H9 (cell line): ENCODE results near the gene OR10AG1. TPM values are rescaled to one million over a fixed set of nuclear protein-coding genes. Genes with fewer than 3 reads are reported as not detected.

Source experiments
- DNase-seq: peaks from one replicate; pipeline ENCODE4 v3.0.0-alpha.2; 2017
- H2AFZ ChIP-seq: one replicate; pipeline ENCODE4 v1.6.1; 2013; ENCODE audit warnings: mild to moderate bottlenecking, low read length, control low read depth, moderate library complexity
- H2AK5ac ChIP-seq: 2 replicates; pipeline ENCODE4 v1.6.1; 2013; ENCODE audit warnings: low read length, control low read depth, mixed read lengths; ENCODE audit not compliant: insufficient read length
- H2BK120ac ChIP-seq: one replicate; pipeline ENCODE4 v1.6.1; 2013; ENCODE audit warnings: low read depth, mild to moderate bottlenecking, low read length, control low read depth, inconsistent platforms; ENCODE audit not compliant: poor library complexity, severe bottlenecking
- H2BK12ac ChIP-seq: 2 replicates; pipeline ENCODE4 v1.6.1; 2013; ENCODE audit warnings: low read length, control low read depth, mixed read lengths, low read depth; ENCODE audit not compliant: insufficient read length
- H2BK15ac ChIP-seq: 2 replicates; pipeline ENCODE4 v1.6.1; 2013; ENCODE audit warnings: low read depth, low read length, control low read depth
- H2BK20ac ChIP-seq: one replicate; pipeline ENCODE4 v1.6.1; 2013; ENCODE audit warnings: low read depth, mild to moderate bottlenecking, low read length, control low read depth, inconsistent platforms; ENCODE audit not compliant: poor library complexity, severe bottlenecking
- H2BK5ac ChIP-seq: 2 replicates; pipeline ENCODE4 v1.6.1; 2013; ENCODE audit warnings: low read length, control low read depth, mixed read lengths; ENCODE audit not compliant: insufficient read length
- H3K14ac ChIP-seq: 2 replicates; pipeline ENCODE4 v1.6.1; 2013; ENCODE audit warnings: low read length, control low read depth; ENCODE audit not compliant: insufficient read depth
- H3K18ac ChIP-seq: 2 replicates; pipeline ENCODE4 v1.6.1; 2013; ENCODE audit warnings: low read depth, mild to moderate bottlenecking, mixed read lengths, low read length, control low read depth; ENCODE audit not compliant: insufficient read length
- H3K23ac ChIP-seq: 2 replicates; pipeline ENCODE4 v1.6.1; 2013; ENCODE audit warnings: low read length, control low read depth, mixed read lengths, low read depth; ENCODE audit not compliant: insufficient read length
- H3K23me2 ChIP-seq: 2 replicates; pipeline ENCODE4 v1.6.1; 2013; ENCODE audit warnings: low read depth, mild to moderate bottlenecking, mixed read lengths, low read length, control low read depth; ENCODE audit not compliant: insufficient read length, poor library complexity, severe bottlenecking
- H3K27ac ChIP-seq: 2 replicates; pipeline ENCODE4 v1.5.1; 2013; ENCODE audit warnings: low read length, control low read depth, mixed read lengths, low read depth; ENCODE audit not compliant: insufficient read length
- H3K27me3 ChIP-seq: 2 replicates; pipeline ENCODE4 v1.6.1; 2013; ENCODE audit warnings: low read length, control low read depth, inconsistent platforms; ENCODE audit not compliant: insufficient read depth
- H3K4ac ChIP-seq: 2 replicates; pipeline ENCODE4 v1.6.1; 2013; ENCODE audit warnings: low read depth, mild to moderate bottlenecking, control low read depth, inconsistent platforms, low read length, moderate library complexity
- H3K4me1 ChIP-seq: 2 replicates; pipeline ENCODE4 v1.6.1; 2013; ENCODE audit warnings: low read length, control low read depth, inconsistent platforms; ENCODE audit not compliant: insufficient read depth
- H3K4me2 ChIP-seq: 2 replicates; pipeline ENCODE4 v1.6.1; 2013; ENCODE audit warnings: low read length, control low read depth, mixed read lengths; ENCODE audit not compliant: insufficient read length, insufficient read depth
- H3K56ac ChIP-seq: 2 replicates; pipeline ENCODE4 v1.6.1; 2013; ENCODE audit warnings: low read depth, mild to moderate bottlenecking, mixed read lengths, low read length, control low read depth; ENCODE audit not compliant: insufficient read length
- H3K79me1 ChIP-seq: 2 replicates; pipeline ENCODE4 v1.6.1; 2013; ENCODE audit warnings: low read depth, mild to moderate bottlenecking, moderate library complexity, low read length, control low read depth, inconsistent platforms; ENCODE audit not compliant: insufficient read depth, poor library complexity, severe bottlenecking
- H3K79me2 ChIP-seq: 2 replicates; pipeline ENCODE4 v1.6.1; 2013; ENCODE audit warnings: low read length, control low read depth, inconsistent platforms; ENCODE audit not compliant: insufficient read depth
- H3K9ac ChIP-seq: 2 replicates; pipeline ENCODE4 v1.6.1; 2013; ENCODE audit warnings: low read length, control low read depth, mixed read lengths; ENCODE audit not compliant: insufficient read length; ENCODE audit errors: extremely low read depth
- H3K9me3 ChIP-seq: one replicate; pipeline ENCODE4 v1.6.1; 2013; ENCODE audit warnings: low read depth, low read length, inconsistent platforms; ENCODE audit not compliant: control insufficient read depth
- H3T11ph ChIP-seq: one replicate; pipeline ENCODE4 v1.6.1; 2013; ENCODE audit warnings: mild to moderate bottlenecking, low read length, control low read depth, inconsistent platforms
- H4K20me1 ChIP-seq: one replicate; pipeline ENCODE4 v1.6.1; 2013; ENCODE audit not compliant: control insufficient read depth, insufficient read length, insufficient read depth
- H4K5ac ChIP-seq: 2 replicates; pipeline ENCODE4 v1.6.1; 2013; ENCODE audit warnings: low read depth, mild to moderate bottlenecking, mixed read lengths, low read length, control low read depth; ENCODE audit not compliant: insufficient read length
- H4K8ac ChIP-seq: replicated peaks from 2 replicates; pipeline ENCODE4 v1.6.1; 2013; ENCODE audit warnings: low read length, control low read depth, mixed read lengths, low read depth; ENCODE audit not compliant: insufficient read length
- H4K91ac ChIP-seq: 2 replicates; pipeline ENCODE4 v1.6.1; 2013; ENCODE audit warnings: low read depth, mild to moderate bottlenecking, moderate library complexity, mixed read lengths, low read length, control low read depth; ENCODE audit not compliant: insufficient read length
- H3K27ac Mint-ChIP-seq, 3 experiments: 2 replicates in 2 of 3; 3 replicates in 1 of 3; pipeline ENCODE4 v1.8.0; 2020 to 2021; ENCODE audit warnings: mixed read lengths in 3 of 3, mild to moderate bottlenecking in 1 of 3, moderate library complexity in 1 of 3
- H3K27me3 Mint-ChIP-seq: 2 replicates; pipeline ENCODE4 v1.8.0; 2021; ENCODE audit warnings: low read depth, mild to moderate bottlenecking, moderate library complexity, mixed read lengths
- H3K36me3 Mint-ChIP-seq, 3 experiments: 2 replicates in 2 of 3; 3 replicates in 1 of 3; pipeline ENCODE4 v1.8.0; 2020 to 2021; ENCODE audit warnings: low read depth in 3 of 3, mixed read lengths in 3 of 3; ENCODE audit not compliant: insufficient read depth in 1 of 3
- H3K4me1 Mint-ChIP-seq, 2 experiments: 2 replicates each; pipeline ENCODE4 v1.8.0; 2020; ENCODE audit warnings: mixed read lengths in 2 of 2
- H3K4me3 Mint-ChIP-seq, 2 experiments: 2 replicates in 1 of 2; 3 replicates in 1 of 2; pipeline ENCODE4 v1.8.0; 2020 to 2021; ENCODE audit warnings: mild to moderate bottlenecking in 2 of 2, mixed read lengths in 2 of 2, moderate library complexity in 1 of 2
- H3K9me3 Mint-ChIP-seq, 2 experiments: 2 replicates in 1 of 2; 3 replicates in 1 of 2; pipeline ENCODE4 v1.8.0; 2020; ENCODE audit warnings: mild to moderate bottlenecking in 2 of 2, mixed read lengths in 2 of 2, moderate library complexity in 1 of 2
- total RNA-seq: library from RNA; stranded (reverse); gene quantifications from 2 replicates; pipeline ENCODE4 v1.2.1, GENCODE V29; 2021
- TF ChIP-seq, protein P1 (sequence below): fragments of 200-600 bp; sonication (generic); conservative IDR thresholded peaks from 3 replicates; pipeline ENCODE4 v1.8.0; 2021; ENCODE audit warnings: antibody characterized with exemption, mild to moderate bottlenecking

OR10AG1 gene
- total RNA-seq, 1 experiment from 2014 or later: not detected

DNA sequence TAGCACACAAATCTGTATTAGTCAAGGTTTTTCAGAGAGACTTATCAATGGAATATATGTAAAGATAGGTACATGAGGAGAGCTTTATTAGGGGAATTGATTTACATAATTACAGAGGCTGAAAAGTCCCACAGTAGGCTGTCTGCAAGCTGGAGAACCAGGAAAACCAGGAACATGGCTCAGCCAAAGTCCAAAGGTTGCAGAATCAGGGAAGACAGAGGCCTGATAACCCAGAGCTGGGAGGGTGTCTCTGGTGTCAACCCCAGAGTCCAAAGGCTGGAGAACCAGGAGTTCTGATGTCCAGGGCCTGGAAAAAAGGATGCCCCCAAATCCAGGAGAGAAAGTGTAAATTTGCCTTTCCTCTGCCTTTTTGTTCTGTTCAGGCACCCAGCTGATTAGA lies 41.0 kb upstream of the OR10AG1 start:
- Histone ChIP-seq H3K27me3 (no peaks in the 10 kb centered on the region), H4K5ac (no peak overlapping the region), H4K8ac (no peak overlapping the region), H2BK5ac (no peak overlapping the region), H2BK12ac (no peak overlapping the region), H3K23me2 (no peaks in the 10 kb centered on the region), H4K20me1 (no peaks in the 10 kb centered on the region), H3K4me1 (no peaks in the 10 kb centered on the region), H3K9me3 (no peaks in the 10 kb centered on the region), H3K18ac (no peak overlapping the region), H2AFZ (no peak overlapping the region), H3K56ac (no peak overlapping the region), H3K14ac (no peak overlapping the region), H3K4me2 (no peak overlapping the region), H3K23ac (no peak overlapping the region), H2AK5ac (no peak overlapping the region), H2BK20ac (no peak overlapping the region), H3K9ac (no peak overlapping the region), H4K91ac (no peak overlapping the region), H3K27ac (no peak overlapping the region), H3K79me1 (no peaks in the 10 kb centered on the region), H2BK15ac (no peak overlapping the region), H3K79me2 (no peaks in the 10 kb centered on the region), H3T11ph (no peak overlapping the region), H3K4ac (no peak overlapping the region), H2BK120ac (no peak overlapping the region)
- H3K4me3 Mint-ChIP-seq: no peak overlapping the region
- H3K36me3 Mint-ChIP-seq: peaks cover 0 to 5% (median 0%) of the 10 kb centered on the region in 3 experiments; a peak in 3 of 7 replicates
- no peak for DNase-seq
- peaks cover 4 to 26% of the 10 kb centered on the region in 2 experiments for H3K9me3 Mint-ChIP-seq
- no peaks in the 10 kb centered on the region for H3K27me3 Mint-ChIP-seq
- no peak overlapping the region for H3K27ac Mint-ChIP-seq
- TF ChIP-seq, protein P1, sequence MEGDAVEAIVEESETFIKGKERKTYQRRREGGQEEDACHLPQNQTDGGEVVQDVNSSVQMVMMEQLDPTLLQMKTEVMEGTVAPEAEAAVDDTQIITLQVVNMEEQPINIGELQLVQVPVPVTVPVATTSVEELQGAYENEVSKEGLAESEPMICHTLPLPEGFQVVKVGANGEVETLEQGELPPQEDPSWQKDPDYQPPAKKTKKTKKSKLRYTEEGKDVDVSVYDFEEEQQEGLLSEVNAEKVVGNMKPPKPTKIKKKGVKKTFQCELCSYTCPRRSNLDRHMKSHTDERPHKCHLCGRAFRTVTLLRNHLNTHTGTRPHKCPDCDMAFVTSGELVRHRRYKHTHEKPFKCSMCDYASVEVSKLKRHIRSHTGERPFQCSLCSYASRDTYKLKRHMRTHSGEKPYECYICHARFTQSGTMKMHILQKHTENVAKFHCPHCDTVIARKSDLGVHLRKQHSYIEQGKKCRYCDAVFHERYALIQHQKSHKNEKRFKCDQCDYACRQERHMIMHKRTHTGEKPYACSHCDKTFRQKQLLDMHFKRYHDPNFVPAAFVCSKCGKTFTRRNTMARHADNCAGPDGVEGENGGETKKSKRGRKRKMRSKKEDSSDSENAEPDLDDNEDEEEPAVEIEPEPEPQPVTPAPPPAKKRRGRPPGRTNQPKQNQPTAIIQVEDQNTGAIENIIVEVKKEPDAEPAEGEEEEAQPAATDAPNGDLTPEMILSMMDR: no peak
- no peaks in the 10 kb centered on the region for H3K4me1 Mint-ChIP-seq
